ENCODE results near the gene RRAS. TPM values are rescaled to one million over a fixed set of nuclear protein-coding genes. Genes with fewer than 3 reads are reported as not detected.
A peak's percentile ranks its signal among the peaks of the same experiment; 100 is the strongest.

Gene RRAS
- polyA plus RNA-seq, 1 donor from 2014 or later, result not detected

DNA sequence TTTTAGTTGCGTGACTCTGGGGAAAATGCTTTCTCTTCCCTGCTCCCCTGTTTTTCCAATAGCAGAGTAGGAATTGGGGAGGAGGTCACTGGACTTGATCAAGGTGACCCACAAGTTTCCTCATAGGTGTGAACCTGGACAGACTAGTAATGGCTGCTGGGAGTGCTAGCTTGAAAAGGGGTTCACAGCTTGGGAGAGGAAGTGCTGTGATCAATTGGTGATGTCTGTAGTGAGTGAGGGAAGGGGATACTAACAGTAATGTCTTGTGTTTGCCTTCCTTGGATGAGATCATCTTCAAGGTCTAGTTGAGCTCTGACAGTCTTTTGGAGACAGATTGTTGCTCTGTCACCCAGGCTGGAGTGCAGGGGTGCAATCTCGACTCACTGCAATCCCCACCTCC is 27.5 kb upstream of the RRAS start (continued):
- TF ChIP-seq, protein P1, sequence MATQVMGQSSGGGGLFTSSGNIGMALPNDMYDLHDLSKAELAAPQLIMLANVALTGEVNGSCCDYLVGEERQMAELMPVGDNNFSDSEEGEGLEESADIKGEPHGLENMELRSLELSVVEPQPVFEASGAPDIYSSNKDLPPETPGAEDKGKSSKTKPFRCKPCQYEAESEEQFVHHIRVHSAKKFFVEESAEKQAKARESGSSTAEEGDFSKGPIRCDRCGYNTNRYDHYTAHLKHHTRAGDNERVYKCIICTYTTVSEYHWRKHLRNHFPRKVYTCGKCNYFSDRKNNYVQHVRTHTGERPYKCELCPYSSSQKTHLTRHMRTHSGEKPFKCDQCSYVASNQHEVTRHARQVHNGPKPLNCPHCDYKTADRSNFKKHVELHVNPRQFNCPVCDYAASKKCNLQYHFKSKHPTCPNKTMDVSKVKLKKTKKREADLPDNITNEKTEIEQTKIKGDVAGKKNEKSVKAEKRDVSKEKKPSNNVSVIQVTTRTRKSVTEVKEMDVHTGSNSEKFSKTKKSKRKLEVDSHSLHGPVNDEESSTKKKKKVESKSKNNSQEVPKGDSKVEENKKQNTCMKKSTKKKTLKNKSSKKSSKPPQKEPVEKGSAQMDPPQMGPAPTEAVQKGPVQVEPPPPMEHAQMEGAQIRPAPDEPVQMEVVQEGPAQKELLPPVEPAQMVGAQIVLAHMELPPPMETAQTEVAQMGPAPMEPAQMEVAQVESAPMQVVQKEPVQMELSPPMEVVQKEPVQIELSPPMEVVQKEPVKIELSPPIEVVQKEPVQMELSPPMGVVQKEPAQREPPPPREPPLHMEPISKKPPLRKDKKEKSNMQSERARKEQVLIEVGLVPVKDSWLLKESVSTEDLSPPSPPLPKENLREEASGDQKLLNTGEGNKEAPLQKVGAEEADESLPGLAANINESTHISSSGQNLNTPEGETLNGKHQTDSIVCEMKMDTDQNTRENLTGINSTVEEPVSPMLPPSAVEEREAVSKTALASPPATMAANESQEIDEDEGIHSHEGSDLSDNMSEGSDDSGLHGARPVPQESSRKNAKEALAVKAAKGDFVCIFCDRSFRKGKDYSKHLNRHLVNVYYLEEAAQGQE (IDR thresholded peaks at IDR 0.05; ENCODE audit: borderline replicate concordance), result no peak

DNA sequence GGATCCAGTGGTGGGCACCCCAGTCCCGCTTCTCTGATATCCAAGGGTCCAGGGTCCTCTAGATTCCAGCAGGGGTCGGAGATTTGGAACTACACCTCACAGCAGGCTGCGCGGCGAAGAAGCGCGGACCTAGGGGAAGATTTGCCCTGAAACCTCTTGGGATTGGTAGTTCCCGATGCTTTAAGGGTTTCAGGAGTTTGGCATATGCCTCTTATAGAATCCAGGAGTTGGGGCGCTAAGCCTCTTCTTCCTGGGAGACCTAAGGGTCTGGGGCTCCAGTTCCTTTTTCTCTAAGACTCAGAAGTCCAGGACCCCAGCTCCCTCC is 26.1 kb upstream of the RRAS start:
- no peak overlapping the region for H3K27ac ChIP-seq (ENCODE audit: low read length)
- no peaks in the 10 kb centered on the region for H3K9me2 ChIP-seq (ENCODE audit: insufficient read depth, low read length)
- no peaks in the 10 kb centered on the region for H4K20me1 ChIP-seq (ENCODE audit: insufficient read depth)
- no peak for TF ChIP-seq EZH2 (IDR thresholded peaks at IDR 0.05; ENCODE audit: borderline replicate concordance, insufficient read depth, low read length, poor library complexity, severe bottlenecking)
- TF ChIP-seq RAD21 (conservative IDR thresholded peaks at IDR 0.05), result no peak
- TF ChIP-seq EP300 (conservative IDR thresholded peaks at IDR 0.05; ENCODE audit: poor library complexity, severe bottlenecking), result no peak
- no peak for TF ChIP-seq TAF1 (IDR thresholded peaks at IDR 0.05; ENCODE audit: low read depth)
- TF ChIP-seq MXI1 (conservative IDR thresholded peaks at IDR 0.05; ENCODE audit: poor library complexity, severe bottlenecking), result no peak
- no peak for TF ChIP-seq SMC3 (conservative IDR thresholded peaks at IDR 0.05; ENCODE audit: poor library complexity)
- TF ChIP-seq, protein P1 (IDR thresholded peaks at IDR 0.05; ENCODE audit: borderline replicate concordance), result no peak
- TF ChIP-seq POLR2AphosphoS5 (IDR thresholded peaks at IDR 0.05), result no peak
- TF ChIP-seq, protein P2, sequence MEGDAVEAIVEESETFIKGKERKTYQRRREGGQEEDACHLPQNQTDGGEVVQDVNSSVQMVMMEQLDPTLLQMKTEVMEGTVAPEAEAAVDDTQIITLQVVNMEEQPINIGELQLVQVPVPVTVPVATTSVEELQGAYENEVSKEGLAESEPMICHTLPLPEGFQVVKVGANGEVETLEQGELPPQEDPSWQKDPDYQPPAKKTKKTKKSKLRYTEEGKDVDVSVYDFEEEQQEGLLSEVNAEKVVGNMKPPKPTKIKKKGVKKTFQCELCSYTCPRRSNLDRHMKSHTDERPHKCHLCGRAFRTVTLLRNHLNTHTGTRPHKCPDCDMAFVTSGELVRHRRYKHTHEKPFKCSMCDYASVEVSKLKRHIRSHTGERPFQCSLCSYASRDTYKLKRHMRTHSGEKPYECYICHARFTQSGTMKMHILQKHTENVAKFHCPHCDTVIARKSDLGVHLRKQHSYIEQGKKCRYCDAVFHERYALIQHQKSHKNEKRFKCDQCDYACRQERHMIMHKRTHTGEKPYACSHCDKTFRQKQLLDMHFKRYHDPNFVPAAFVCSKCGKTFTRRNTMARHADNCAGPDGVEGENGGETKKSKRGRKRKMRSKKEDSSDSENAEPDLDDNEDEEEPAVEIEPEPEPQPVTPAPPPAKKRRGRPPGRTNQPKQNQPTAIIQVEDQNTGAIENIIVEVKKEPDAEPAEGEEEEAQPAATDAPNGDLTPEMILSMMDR (IDR thresholded peaks at IDR 0.05; ENCODE audit: poor library complexity, severe bottlenecking), result no peak
- H3K9me3 ChIP-seq (ENCODE audit: low read length), result no peaks in the 10 kb centered on the region
- H3K79me2 ChIP-seq (replicated peaks; ENCODE audit: insufficient read depth, low read length), result no peaks in the 10 kb centered on the region
- peak overlapping the region; percentile 77 for H3K4me3 ChIP-seq (ENCODE audit: low read length)
- H3K9ac ChIP-seq (ENCODE audit: low read length), result no peak overlapping the region
- no peak overlapping the region for H3K4me2 ChIP-seq (ENCODE audit: low read length)
- no peak overlapping the region for H2AFZ ChIP-seq (ENCODE audit: low read depth, low read length)
- no peaks in the 10 kb centered on the region for H3K27me3 ChIP-seq (ENCODE audit: insufficient read depth, low read depth, low read length)
- no peaks in the 10 kb centered on the region for H3F3A ChIP-seq (ENCODE audit: insufficient read depth, low read length, poor library complexity, severe bottlenecking)
- H3K36me3 ChIP-seq (ENCODE audit: insufficient read depth, low read length), result no peaks in the 10 kb centered on the region

All from neural cell (in vitro differentiated cells).